HCT116 (cell line): Measurements from ENCODE around the gene CLIP2. TPM values are rescaled to one million over a fixed set of nuclear protein-coding genes. Genes with fewer than 3 reads are reported as not detected.

Source experiments
- ATAC-seq: fragments of 200-7000 bp; cut with Tn5 transposase; 2 replicates; pipeline ENCODE4 v1.9.1; 2020; ENCODE audit warnings: mild to moderate bottlenecking, moderate library complexity
- BruUV-seq: library from RNA; stranded (reverse); fragments of 400-500 nt; replicated peaks from 2 replicates; lab custom pipeline; 2021; lab: Mats Ljungman, UMichigan
- CTCF ChIA-PET: fragments of 300-600 bp; sonication (Branson Sonifier 250); formaldehyde crosslinking; loops from one replicate; lab custom pipeline; 2021; ENCODE audit warnings: antibody characterized with exemption; lab: Charles Lee
- POLR2A ChIA-PET: fragments of 300-600, 350-600 bp; sonication (Branson Sonifier 250); formaldehyde crosslinking; loops from one replicate; lab custom pipeline; 2021; ENCODE audit warnings: antibody characterized with exemption; lab: Charles Lee
- RAD21 ChIA-PET, 2 experiments: fragments of 300-600 bp; sonication (Branson Sonifier 250); formaldehyde crosslinking; loops; one replicate each; lab custom pipeline; 2023; ENCODE audit warnings: low total read pairs in 2 of 2; ENCODE audit not compliant: uncharacterized antibody in 2 of 2, unreplicated experiment in 2 of 2, low non-redundant PET in 1 of 2; lab: Charles Lee
- DNase-seq: peaks from one replicate; pipeline ENCODE4 v3.0.0-alpha.2; 2010; ENCODE audit warnings: low read depth, low spot score
- H2AFZ ChIP-seq: fragments of 200-600 bp; shearing (Covaris generic), sonication (generic); 2 replicates; pipeline ENCODE4 v1.6.1; 2017; ENCODE audit warnings: low read depth, mixed run types, mixed read lengths, antibody characterized with exemption, low read length; ENCODE audit not compliant: poor library complexity, severe bottlenecking
- H3K27ac ChIP-seq: 2 replicates; pipeline ENCODE4 v1.5.1; 2012; ENCODE audit warnings: low read depth, low read length
- H3K27me3 ChIP-seq: fragments of 200-600 bp; sonication (generic); 2 replicates; pipeline ENCODE4 v1.6.1; 2016; ENCODE audit warnings: mixed run types, low read length, mixed read lengths; ENCODE audit not compliant: insufficient read depth
- H3K36me3 ChIP-seq, 2 experiments: fragments of 200-500 bp in 1 of 2; fragments of 200-600 bp in 1 of 2; sonication (Bioruptor generic) in 1 of 2; sonication (generic) in 1 of 2; 2 replicates each; pipeline versions ENCODE4 v1.5.1 to v1.6.1; 2014 to 2016; ENCODE audit warnings: low read length in 2 of 2, inconsistent platforms in 1 of 2, mixed read lengths in 1 of 2, mixed run types in 1 of 2; ENCODE audit not compliant: insufficient read depth in 2 of 2, control insufficient read depth in 1 of 2
- H3K4me1 ChIP-seq, 2 experiments: fragments of 200-600 bp in 1 of 2; sonication (generic) in 1 of 2; 2 replicates each; pipeline versions ENCODE4 v1.5.1 to v1.6.1; 2012 to 2017; ENCODE audit warnings: low read length in 2 of 2, inconsistent platforms in 1 of 2, mild to moderate bottlenecking in 1 of 2, mixed read lengths in 1 of 2, mixed run types in 1 of 2, moderate library complexity in 1 of 2; ENCODE audit not compliant: insufficient read depth in 2 of 2, control insufficient read depth in 1 of 2
- H3K4me2 ChIP-seq: fragments of 200-600 bp; sonication (generic); 2 replicates; pipeline ENCODE4 v1.6.1; 2017; ENCODE audit warnings: mixed run types, low read length, mixed read lengths
- H3K4me3 ChIP-seq, 2 experiments: fragments of 200-600 bp in 1 of 2; sonication (generic) in 1 of 2; replicated peaks in 1 of 2; 2 replicates each; pipeline ENCODE4 v1.5.1; 2011 to 2016; ENCODE audit warnings: low read length in 2 of 2, control low read depth in 1 of 2, low read depth in 1 of 2, mild to moderate bottlenecking in 1 of 2, mixed read lengths in 1 of 2, mixed run types in 1 of 2
- H3K79me2 ChIP-seq: fragments of 200-600 bp; sonication (generic); 2 replicates; pipeline ENCODE4 v1.6.1; 2017; ENCODE audit warnings: mild to moderate bottlenecking, mixed run types, low read length, moderate library complexity, mixed read lengths; ENCODE audit not compliant: insufficient read depth
- H3K9ac ChIP-seq: fragments of 200-600 bp; sonication (generic); 2 replicates; pipeline ENCODE4 v1.6.1; 2016; ENCODE audit warnings: low read length, mixed read lengths
- H3K9me2 ChIP-seq: fragments of 200-600 bp; sonication (generic), shearing (Covaris generic); 2 replicates; pipeline ENCODE4 v1.6.1; 2017; ENCODE audit warnings: mixed run types, mild to moderate bottlenecking, moderate library complexity; ENCODE audit not compliant: insufficient read depth
- H3K9me3 ChIP-seq, 2 experiments: fragments of 200-500 bp in 1 of 2; fragments of 200-600 bp in 1 of 2; sonication (Bioruptor generic) in 1 of 2; sonication (generic) in 1 of 2; 2 replicates each; pipeline ENCODE4 v1.6.1; 2014 to 2017; ENCODE audit warnings: low read length in 2 of 2, mixed read lengths in 2 of 2, inconsistent platforms in 1 of 2, low read depth in 1 of 2, mild to moderate bottlenecking in 1 of 2, mixed run types in 1 of 2, moderate library complexity in 1 of 2; ENCODE audit not compliant: control insufficient read depth in 1 of 2, insufficient read depth in 1 of 2
- H4K20me1 ChIP-seq: fragments of 200-600 bp; sonication (generic), shearing (Covaris generic); 2 replicates; pipeline ENCODE4 v1.6.1; 2017; ENCODE audit warnings: mixed run types, mild to moderate bottlenecking, moderate library complexity; ENCODE audit not compliant: insufficient read depth
- ATF3 ChIP-seq: IDR thresholded peaks from 2 replicates; pipeline ENCODE4 v1.6.1; 2012
- CBX3 ChIP-seq: IDR thresholded peaks from 2 replicates; pipeline ENCODE4 v1.6.1; 2012; ENCODE audit warnings: low read depth
- CEBPB ChIP-seq: IDR thresholded peaks from 2 replicates; pipeline ENCODE4 v1.6.1; 2012; ENCODE audit warnings: low read depth
- CTCF ChIP-seq, 3 experiments: fragments of 200-600 bp in 1 of 3; sonication (generic) in 1 of 3; IDR thresholded peaks in 2 of 3; conservative IDR thresholded peaks in 1 of 3; 2 replicates each; pipeline ENCODE4 v1.5.1; 2012 to 2017; ENCODE audit warnings: low read depth in 2 of 3, low read length in 2 of 3, antibody characterized with exemption in 1 of 3, borderline replicate concordance in 1 of 3, control low read depth in 1 of 3, mild to moderate bottlenecking in 1 of 3, mixed read lengths in 1 of 3, mixed run types in 1 of 3, moderate library complexity in 1 of 3; ENCODE audit not compliant: insufficient read depth in 1 of 3
- EGR1 ChIP-seq: IDR thresholded peaks from 2 replicates; pipeline ENCODE4 v1.6.1; 2012; ENCODE audit warnings: low read depth
- ELF1 ChIP-seq: IDR thresholded peaks from 2 replicates; pipeline ENCODE4 v1.6.1; 2012; ENCODE audit warnings: low read depth, borderline replicate concordance
- EZH2phosphoT487 ChIP-seq: fragments of 200-600 bp; IDR thresholded peaks from 2 replicates; pipeline ENCODE4 v1.6.1; 2018; ENCODE audit warnings: antibody characterized with exemption, borderline replicate concordance
- FOSL1 ChIP-seq: IDR thresholded peaks from 2 replicates; pipeline ENCODE4 v1.6.1; 2012; ENCODE audit warnings: low read depth
- JUND ChIP-seq: IDR thresholded peaks from 2 replicates; pipeline ENCODE4 v1.6.1; 2012
- MAX ChIP-seq: IDR thresholded peaks from 2 replicates; pipeline ENCODE4 v1.6.1; 2012
- POLR2A ChIP-seq: IDR thresholded peaks from 2 replicates; pipeline ENCODE4 v1.7.0; 2011; ENCODE audit warnings: borderline replicate concordance; ENCODE audit not compliant: insufficient read depth, insufficient read length; ENCODE audit errors: extremely low read depth
- POLR2AphosphoS5 ChIP-seq: IDR thresholded peaks from 2 replicates; pipeline ENCODE4 v1.6.1; 2011; ENCODE audit warnings: mild to moderate bottlenecking, low read depth, low read length, moderate library complexity
- RAD21 ChIP-seq: IDR thresholded peaks from 2 replicates; pipeline ENCODE4 v1.6.1; 2012; ENCODE audit warnings: low read depth, mild to moderate bottlenecking
- REST ChIP-seq: IDR thresholded peaks from 2 replicates; pipeline ENCODE4 v1.6.1; 2012; ENCODE audit warnings: low read depth
- SP1 ChIP-seq: IDR thresholded peaks from 2 replicates; pipeline ENCODE4 v1.6.1; 2012; ENCODE audit warnings: low read depth
- SRF ChIP-seq: IDR thresholded peaks from 2 replicates; pipeline ENCODE4 v1.6.1; 2012; ENCODE audit warnings: low read depth
- TCF7L2 ChIP-seq: IDR thresholded peaks from 2 replicates; pipeline ENCODE4 v1.7.0; 2011; ENCODE audit warnings: borderline replicate concordance, inconsistent platforms; ENCODE audit not compliant: insufficient read depth, insufficient read length; ENCODE audit errors: extremely low read depth
- ZNF274 ChIP-seq: fragments of 200-500 bp; sonication (Bioruptor generic); IDR thresholded peaks from 2 replicates; pipeline ENCODE4 v1.6.1; 2014; ENCODE audit warnings: mild to moderate bottlenecking, low read depth, low read length, inconsistent platforms
- intact Hi-C: fragments of 100-400 bp; cut with micrococcal nuclease; formaldehyde crosslinking; loops from 2 replicates; pipeline ENCODE4 v1.10.0; 2022
- total RNA-seq: library from RNA; stranded (reverse); gene quantifications from one replicate; pipeline ENCODE4 v1.2.1, GENCODE V29; 2021; ENCODE audit not compliant: unreplicated experiment

Gene CLIP2
- total RNA-seq, 1 experiment from 2014 or later, result 40.1 TPM

GRCh38 chr7:74325210-74325565 is 36.0 kb downstream of the CLIP2 start:
- Histone ChIP-seq H3K9ac (no peak overlapping the region), H3K9me2 (no peaks in the 10 kb centered on the region), H3K4me2 (no peak overlapping the region), H3K4me3 (no peak overlapping the region), H3K4me1 (0 out of 4 replicates have a peak, but pooled peaks cover 0 to 4% of the 10 kb centered on the region in 2 experiments), H3K9me3 (no peaks in the 10 kb centered on the region), H2AFZ (no peak overlapping the region)
- BruUV-seq, result no TSS peak
- no peak for DNase-seq
- intact Hi-C loops, result no loop called here
- POLR2A ChIA-PET, result no interaction called here
- TF ChIP-seq EGR1, result no peak
- TF ChIP-seq CBX3, result no peak
- TF ChIP-seq REST, result no peak
- TF ChIP-seq JUND, result no peak
- TF ChIP-seq POLR2AphosphoS5, result no peak
- TF ChIP-seq CTCF (IDR thresholded peaks at IDR 0.05 in 2 of 3, conservative IDR thresholded peaks at IDR 0.05 in 1 of 3; ENCODE audit: borderline replicate concordance in 1 of 3, insufficient read depth in 1 of 3, low read depth in 2 of 3, low read length in 2 of 3), result no peak
- TF ChIP-seq SP1, result no peak
- no peak for TF ChIP-seq RAD21
- TF ChIP-seq POLR2A, result no peak
- TF ChIP-seq ELF1, result no peak
- no peak for TF ChIP-seq CEBPB
- no peak for TF ChIP-seq SRF
- no peak for TF ChIP-seq EZH2phosphoT487
- TF ChIP-seq FOSL1, result no peak
- no peak for TF ChIP-seq MAX
- no peak for TF ChIP-seq ZNF274
- no peak for TF ChIP-seq ATF3
- TF ChIP-seq TCF7L2, result no peak
- TF ChIP-seq, all 23 proteins: peak for 0
- ATAC-seq, result no peak
- Histone ChIP-seq H3K27ac (no peak overlapping the region), H4K20me1 (no peaks in the 10 kb centered on the region), H3K27me3 (no peaks in the 10 kb centered on the region), H3K79me2 (peaks cover 3% of the 10 kb centered on the region; the same call in 1 of the 2 replicates), H3K36me3 (no peaks in the 10 kb centered on the region; a peak in 2 of 4 replicates)
- CTCF ChIA-PET, result no interaction called here
- RAD21 ChIA-PET, result no interaction called here
